ENCODE measurements around the gene MS4A2. TPM values are rescaled to one million over a fixed set of nuclear protein-coding genes. Genes with fewer than 3 reads are reported as not detected.
"Not testable (repeated sequence)": the region's sequence is repeated elsewhere in the genome, so short reads cannot be mapped to it uniquely, and the experiment has no call there.

MS4A2 gene
- under 1 TPM in 1 of 3 donors, not detected in 2; 0.12 TPM for polyA plus RNA-seq (ENCODE audit: insufficient read length in 3 of 3)
- long read RNA-seq, donor 1: 0 reads
- long read RNA-seq, donor 2: 0 reads
- long read RNA-seq, donor 3: 0 reads
- long read RNA-seq, donor 4: 0 reads
- long read RNA-seq, donor 5: 0 reads
- long read RNA-seq, donor 6: 0 reads
- long read RNA-seq, donor 7: 0 reads
- long read RNA-seq, donor 8: 0 reads
- long read RNA-seq, donor 9: 0 reads
- long read RNA-seq, donor 10: 0 reads
- long read RNA-seq, donor 11: 0 reads
- long read RNA-seq, donor 12: 0 reads
- long read RNA-seq, donor 13: 0 reads
- long read RNA-seq, donor 14: 0 reads
- long read RNA-seq, donor 15: 0 reads
- long read RNA-seq, donor 16: 0 reads

DNA sequence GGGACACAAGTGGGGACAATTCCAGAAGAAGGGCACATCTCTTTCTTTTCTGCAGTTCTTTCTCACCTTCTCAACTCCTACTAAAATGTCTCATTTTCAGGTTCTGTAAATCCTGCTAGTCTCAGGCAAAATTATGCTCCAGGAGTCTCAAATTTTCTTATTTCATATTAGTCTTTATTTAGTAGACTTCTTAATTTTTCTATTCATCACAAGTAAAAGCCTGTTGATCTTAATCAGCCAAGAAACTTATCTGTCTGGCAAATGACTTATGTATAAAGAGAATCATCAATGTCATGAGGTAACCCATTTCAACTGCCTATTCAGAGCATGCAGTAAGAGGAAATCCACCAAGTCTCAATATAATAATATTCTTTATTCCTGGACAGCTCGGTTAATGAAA, at the start of gene MS4A2:
MS4A2 (plus strand) TSS at position 301 of the 400 bp plus-strand sequence. CDS start 102 bp downstream, outside the sequence.
- no peak for DNase-seq (ENCODE audit: extremely low read depth in 1 of 11, low read depth in 9 of 11, low spot score in 4 of 11)

DNA sequence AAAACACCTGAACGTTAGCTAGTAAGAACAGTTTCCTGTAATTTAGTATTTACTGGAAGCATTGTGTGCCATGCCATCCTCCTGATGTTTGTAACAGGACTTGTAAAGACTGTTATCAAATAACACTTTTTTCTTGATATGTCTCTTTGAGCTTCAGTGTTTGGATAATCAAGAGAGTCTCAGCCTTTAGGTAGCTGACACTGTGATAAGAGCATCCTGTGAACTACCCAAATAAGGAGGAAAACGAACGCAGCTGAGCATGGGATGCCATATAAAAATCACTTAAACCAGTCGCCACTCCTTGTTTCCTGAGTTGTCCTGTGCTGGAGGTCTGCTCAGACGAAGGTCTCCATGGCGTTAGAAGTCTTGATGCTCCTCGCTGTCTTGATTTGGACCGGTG, 48.4 kb upstream of the MS4A2 start, which contains the start of gene OOSP2:
OOSP2 (plus strand) TSS at position 301 of the 400 bp plus-strand sequence; CDS start at position 352, 51 bp downstream.
- no peak for DNase-seq (ENCODE audit: extremely low read depth in 1 of 11, low read depth in 9 of 11, low spot score in 4 of 11)

DNA sequence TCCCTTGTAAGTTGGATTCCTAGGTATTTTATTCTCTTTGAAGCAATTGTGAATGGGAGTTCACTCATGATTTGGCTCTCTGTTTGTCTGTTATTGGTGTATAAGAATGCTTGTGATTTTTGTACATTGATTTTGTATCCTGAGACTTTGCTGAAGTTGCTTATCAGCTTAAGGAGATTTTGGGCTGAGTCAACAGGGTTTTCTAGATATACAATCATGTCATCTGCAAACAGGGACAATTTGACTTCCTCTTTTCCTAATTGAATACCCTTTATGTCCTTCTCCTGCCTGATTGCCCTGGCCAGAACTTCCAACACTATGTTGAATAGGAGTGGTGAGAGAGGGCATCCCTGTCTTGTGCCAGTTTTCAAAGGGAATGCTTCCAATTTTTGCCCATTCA, 38.0 kb upstream of the MS4A2 start:
- DNase-seq (ENCODE audit: extremely low read depth in 1 of 11, low read depth in 9 of 11, low spot score in 4 of 11): not testable (repeated sequence)

DNA sequence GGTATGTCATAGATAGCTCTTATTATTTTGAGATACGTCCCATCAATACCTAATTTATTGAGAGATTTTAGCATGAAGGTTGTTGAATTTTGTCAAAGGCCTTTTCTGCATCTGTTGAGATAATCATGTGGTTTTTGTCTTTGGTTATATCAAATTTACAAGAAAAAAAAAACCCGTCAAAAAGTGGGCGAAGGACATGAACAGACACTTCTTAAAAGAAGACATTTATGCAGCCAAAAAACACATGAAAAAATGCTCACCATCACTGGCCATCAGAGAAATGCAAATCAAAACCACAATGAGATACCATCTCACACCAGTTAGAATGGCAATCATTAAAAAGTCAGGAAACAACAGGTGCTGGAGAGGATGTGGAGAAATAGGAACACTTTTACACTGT, 37.6 kb upstream of the MS4A2 start:
- not testable (repeated sequence) for DNase-seq (ENCODE audit: extremely low read depth in 1 of 11, low read depth in 9 of 11, low spot score in 4 of 11)

DNA sequence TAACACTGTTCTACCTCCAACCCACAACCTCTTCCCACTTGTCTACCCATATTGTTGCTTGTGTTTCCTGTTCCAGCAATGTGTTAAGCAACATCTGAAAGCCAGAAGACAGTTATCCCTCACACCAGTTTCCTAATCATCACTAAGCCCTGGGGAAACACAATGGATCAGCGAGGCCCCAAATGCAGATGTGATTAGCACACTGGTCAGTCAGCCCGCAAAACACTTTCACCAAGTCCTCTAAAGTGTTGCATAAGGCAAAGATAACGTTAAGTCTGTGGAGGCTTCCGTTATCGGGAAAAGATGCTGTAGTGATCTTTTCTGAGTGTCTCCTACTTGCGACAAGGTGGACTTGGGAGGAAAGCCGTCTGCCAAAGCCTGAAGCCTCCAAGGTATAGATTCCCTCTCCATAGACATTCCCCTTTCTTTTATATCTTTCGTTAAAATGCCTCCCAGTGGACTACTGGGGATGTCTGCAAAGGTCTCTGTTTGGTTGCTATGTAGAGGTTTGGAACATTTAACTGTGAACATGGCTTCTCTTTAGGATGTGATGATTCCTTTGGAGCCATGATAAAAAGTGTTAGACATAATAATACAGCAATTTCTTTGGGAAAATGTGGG, 32.0 kb upstream of the MS4A2 start, which contains the start of gene MS4A3:
MS4A3 (plus strand) TSS at position 317 of the 621 bp plus-strand sequence. CDS start 4,496 bp downstream, outside the sequence.
- DNase-seq (ENCODE audit: extremely low read depth in 1 of 11, low read depth in 9 of 11, low spot score in 4 of 11): no peak

DNA sequence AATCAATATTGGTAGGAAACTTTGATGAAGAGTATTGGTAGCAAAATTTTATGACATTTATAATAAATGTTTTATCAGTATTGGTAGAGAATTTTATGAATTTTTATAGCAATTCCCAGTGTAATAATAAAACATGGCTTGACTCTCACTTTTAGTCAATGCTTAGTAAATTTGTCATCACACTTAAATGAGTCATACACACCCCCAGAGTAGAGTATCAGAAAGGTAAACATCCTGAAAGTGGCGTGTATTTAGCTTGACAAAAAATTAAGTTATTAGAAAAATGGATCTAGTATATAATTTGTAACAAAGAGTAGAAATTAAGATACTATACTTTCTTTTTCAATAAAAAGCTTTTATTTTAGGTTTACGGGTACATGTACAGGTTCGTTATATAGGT, 29.4 kb upstream of the MS4A2 start:
- no peak for DNase-seq (ENCODE audit: extremely low read depth in 1 of 11, low read depth in 9 of 11, low spot score in 4 of 11)

DNA sequence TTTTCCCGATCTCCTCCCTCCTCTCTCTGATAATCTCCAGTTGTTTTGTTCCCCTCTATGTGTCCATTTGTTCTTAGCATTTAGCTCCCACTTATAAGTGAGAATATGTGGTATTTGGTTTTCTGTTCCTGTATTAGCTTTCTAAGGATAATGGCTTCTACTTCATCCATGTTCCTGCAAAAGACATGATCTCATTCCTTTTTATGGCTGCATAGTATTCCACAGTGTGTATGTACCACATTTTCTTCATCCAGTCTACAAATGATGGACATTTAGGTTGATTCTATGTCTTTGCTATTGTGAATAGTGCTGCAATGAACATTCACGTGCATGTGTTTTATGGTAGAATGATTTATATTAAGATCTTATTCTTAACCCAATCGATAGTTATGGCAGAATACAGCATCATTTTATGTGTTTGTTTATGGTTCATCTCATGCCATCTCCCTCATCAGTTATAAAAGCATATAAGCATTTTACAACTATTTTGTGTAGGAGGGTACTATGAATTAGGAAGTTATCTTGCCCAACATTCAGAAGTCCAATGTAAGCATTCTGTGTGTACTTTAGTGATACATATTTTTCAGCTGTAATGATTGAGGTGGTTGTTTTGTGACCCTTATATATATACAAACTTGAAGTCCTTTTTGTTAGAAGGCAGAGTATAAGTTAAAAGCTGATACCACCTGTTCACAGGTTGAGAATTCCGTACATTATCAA, 28.8 kb upstream of the MS4A2 start:
- no peak for DNase-seq (ENCODE audit: extremely low read depth in 1 of 11, low read depth in 9 of 11, low spot score in 4 of 11)

DNA sequence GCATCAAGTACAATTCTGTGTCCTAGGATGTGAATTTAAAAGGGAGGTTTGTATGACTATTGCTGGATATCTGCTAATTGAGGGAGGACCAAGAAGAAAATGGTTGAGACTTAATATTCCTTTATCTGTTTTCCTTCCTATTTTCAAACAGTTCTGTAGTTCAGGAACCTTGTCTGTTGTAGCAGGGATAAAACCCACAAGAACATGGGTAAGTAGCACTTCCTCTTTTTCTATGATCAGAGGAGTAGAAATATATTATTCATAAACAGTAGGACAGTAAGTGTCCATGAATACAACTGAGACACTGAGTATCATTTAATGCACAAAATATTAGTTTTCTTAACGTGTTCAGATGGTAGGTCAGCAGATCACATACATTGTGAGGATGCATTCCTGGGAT, 24.4 kb upstream of the MS4A2 start:
- DNase-seq (ENCODE audit: extremely low read depth in 1 of 11, low read depth in 9 of 11, low spot score in 4 of 11): no peak

DNA sequence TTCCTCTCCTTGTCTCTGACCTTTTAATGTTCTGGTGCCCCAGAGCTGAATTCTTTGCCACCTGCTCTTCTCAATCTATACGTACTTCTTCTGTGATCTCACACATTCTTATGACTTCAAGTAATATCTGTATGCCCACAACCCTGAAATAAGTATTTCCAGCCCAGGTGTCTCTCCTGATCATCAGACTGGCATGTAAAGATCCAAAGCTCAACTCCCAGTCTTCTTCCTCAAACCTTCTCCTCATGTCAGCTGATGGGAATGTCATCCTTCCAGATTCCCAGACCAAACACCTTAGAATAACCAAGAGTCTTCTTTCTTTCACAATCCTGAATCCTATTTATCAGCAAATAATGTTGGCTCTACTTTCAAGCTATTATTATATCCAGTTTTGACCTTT, 22.7 kb upstream of the MS4A2 start:
- no peak for DNase-seq (ENCODE audit: extremely low read depth in 1 of 11, low read depth in 9 of 11, low spot score in 4 of 11)

DNA sequence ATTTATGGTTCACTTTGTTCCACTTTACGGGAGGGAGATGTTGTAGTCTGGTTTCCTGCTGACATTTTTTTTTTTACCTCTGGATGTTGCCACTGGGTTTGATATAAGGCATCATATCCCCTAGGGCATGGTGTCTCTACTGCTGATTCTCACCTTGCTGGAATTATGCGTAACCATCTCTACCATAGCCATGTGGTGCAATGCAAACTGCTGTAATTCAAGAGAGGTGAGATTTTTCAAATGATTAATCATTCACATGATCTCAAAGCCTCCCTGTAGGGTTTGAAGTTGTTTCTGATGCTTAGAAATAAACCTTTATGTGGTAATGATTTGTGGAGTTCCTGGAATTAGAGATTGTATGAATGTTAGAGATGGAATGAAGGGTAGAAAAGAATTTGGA, 19.0 kb upstream of the MS4A2 start:
- DNase-seq (ENCODE audit: extremely low read depth in 1 of 11, low read depth in 9 of 11, low spot score in 4 of 11): no peak

DNA sequence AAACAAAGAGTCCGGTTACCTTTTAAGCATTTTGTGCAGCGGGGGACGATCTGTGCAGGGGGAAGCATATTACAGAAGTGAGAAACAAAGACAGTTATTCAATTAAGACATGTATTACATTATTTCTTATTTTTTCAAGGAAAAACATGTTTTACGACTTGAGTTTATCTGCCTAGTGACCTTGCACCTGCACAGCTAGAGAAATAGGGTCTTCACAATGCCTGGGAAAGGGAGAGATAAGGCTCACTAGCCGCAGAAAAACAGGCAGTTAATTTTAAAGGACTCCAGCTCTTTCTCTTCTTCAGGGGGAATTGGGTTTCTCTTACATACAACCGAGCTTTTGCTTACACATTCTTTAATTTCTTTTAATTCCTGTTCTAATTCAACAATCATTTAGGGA, 16.8 kb upstream of the MS4A2 start:
- not testable (repeated sequence) for DNase-seq (ENCODE audit: extremely low read depth in 1 of 11, low read depth in 9 of 11, low spot score in 4 of 11)

DNA sequence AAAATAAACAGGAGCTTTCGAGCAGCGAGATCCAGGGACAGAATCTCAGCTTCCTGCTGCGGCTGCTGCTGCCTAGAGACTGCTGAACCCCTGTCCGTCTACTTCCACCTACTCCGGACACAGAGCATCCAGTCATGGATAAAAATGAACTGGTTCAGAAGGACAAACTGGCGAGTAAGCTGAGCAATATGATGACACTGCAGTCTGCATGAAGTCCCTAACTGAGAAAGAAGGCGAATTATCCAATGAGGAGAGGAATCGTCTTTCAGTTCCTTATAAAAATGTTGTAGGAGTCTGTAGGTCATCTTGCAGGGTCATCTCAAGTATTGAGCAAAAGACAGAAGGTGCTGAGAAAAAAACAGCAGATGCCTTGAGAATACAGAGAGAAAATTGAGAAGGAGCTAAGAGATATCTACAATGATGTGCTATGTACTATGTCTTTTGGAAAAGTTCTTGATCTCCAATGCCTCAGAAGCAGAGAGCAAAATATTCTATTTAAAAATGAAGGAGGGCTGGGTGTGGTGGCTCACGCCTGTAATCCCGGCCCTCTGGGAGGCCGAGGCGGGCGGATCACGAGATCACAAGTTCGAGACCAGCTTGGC, 11.1 kb upstream of the MS4A2 start:
- DNase-seq (ENCODE audit: extremely low read depth in 1 of 11, low read depth in 9 of 11, low spot score in 4 of 11): no peak

DNA sequence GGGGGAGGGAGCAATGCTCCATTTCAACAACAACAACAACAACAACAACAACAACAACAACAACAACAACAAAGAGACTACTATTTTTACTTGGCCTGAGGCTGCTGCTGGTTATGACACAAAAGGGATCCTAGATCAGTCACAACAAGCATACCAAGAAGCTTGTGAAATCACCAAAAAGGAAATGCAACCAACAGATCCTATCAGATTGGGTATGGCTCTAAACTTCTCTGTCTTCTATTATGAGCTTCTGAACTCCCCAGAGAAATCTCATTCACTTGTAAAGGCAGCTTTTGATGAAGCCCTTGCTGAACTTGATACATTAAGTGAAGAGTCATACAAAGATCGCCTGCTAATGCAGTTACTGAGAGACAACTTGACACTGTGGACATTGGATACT, 10.5 kb upstream of the MS4A2 start:
- DNase-seq (ENCODE audit: extremely low read depth in 1 of 11, low read depth in 9 of 11, low spot score in 4 of 11): no peak

DNA sequence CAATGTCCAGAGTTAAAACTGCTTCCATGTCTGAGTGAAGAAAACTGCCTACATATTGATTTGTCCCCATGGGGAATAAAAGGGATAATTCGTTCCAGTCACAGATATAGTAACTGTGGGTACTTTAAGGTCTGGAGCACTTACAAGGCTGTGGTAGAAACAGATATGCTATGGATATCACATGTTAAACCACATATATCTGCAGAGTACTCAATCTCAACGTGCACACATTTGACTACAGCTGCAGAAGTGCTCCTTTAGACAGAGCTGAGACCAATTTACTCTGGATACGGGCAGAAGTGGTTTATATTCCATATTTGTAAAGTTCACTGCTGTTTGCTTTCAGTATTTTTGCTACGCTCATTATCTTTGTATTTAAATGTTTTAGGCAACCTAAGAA, 9.7 kb upstream of the MS4A2 start:
- DNase-seq (ENCODE audit: extremely low read depth in 1 of 11, low read depth in 9 of 11, low spot score in 4 of 11): no peak

DNA sequence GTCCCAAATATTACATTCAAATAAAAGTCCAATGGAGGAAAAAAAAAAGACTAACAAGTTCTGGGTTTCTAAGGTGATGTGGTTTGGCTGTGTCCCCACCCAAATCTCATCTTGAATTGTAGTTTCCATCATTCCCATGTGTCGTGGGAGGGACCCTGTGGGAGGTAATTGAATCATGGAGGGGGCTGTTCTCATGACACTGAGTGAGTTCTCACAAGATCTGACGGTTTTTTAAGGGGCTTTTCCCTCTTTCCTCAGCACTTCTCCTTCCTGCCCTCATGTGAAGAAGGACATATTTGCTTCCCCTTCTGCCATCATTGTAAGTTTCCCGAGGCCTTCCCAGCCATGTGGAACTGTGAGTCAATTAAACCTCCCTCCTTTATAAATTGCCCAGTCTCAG, 7.9 kb upstream of the MS4A2 start:
- DNase-seq (ENCODE audit: extremely low read depth in 1 of 11, low read depth in 9 of 11, low spot score in 4 of 11): no peak

DNA sequence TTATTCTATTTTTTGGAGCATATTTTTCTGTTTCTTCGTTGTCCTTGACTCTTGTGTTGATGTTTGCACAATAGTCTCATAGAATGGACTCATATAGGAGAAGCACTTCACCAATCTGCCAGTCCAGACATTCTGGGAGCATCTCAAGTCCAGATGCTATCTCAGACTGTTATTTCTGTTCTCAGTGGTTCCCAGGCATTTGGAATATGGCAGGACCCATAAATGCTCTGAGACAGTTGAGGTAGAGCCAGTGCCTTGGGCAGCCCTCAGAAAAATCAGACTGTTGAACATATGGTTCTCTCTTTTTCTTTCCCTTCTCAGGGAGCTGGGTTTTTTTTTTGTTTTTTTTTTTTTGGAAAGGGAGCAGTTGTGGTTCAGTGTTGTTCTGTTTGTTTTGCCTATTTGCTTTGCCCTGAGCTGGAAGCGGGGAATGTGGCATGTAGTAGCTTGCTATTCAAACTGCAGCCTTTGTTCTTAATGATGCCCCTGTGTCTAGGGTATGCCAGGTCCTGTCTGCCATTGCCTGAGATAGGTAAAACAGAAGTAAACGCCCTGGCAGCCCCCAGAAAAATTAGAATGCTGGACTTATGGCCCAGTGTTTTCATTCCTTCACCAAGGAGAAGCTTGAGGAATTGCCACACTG, 3.7 kb upstream of the MS4A2 start:
- no peak for DNase-seq (ENCODE audit: extremely low read depth in 1 of 11, low read depth in 9 of 11, low spot score in 4 of 11)

DNA sequence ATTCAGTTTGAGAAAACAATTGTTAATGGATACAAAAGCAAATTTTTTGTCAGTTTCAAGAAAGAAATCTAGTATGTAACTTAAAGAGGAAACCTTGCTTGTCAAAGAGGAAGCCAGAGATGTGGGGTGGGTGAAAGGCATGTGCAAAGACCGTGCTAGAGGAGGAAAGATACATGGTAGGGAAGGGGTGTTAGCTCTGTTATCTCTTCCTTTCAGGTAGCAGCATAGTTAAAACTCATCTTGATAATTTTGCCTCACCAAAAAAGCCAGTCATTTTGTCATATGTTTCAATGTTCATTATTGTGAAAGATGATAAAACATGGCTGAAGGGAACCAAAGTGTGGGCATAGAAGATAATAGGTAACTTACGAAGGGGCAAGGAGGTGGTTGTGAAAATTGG, 2.6 kb upstream of the MS4A2 start:
- no peak for DNase-seq (ENCODE audit: extremely low read depth in 1 of 11, low read depth in 9 of 11, low spot score in 4 of 11)

DNA sequence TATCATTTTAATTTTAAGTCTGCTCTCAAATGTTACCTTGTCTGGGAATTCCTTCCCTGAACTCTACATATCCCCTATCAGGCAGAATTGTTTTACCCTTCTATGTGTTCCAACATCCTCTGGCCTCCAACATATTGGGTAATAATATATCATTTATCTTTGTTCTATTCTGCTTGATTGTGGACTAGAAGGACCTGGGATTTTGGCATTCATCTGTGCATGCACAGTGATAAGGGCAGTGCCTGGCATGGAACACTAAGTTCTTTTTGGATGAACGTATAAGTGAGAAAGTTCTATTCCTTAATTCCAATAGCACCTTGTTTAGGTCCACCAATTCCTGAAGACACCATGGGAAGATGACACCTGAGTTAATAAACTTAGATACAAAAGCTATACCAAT, 1.2 kb upstream of the MS4A2 start:
- DNase-seq (ENCODE audit: extremely low read depth in 1 of 11, low read depth in 9 of 11, low spot score in 4 of 11): no peak

DNA sequence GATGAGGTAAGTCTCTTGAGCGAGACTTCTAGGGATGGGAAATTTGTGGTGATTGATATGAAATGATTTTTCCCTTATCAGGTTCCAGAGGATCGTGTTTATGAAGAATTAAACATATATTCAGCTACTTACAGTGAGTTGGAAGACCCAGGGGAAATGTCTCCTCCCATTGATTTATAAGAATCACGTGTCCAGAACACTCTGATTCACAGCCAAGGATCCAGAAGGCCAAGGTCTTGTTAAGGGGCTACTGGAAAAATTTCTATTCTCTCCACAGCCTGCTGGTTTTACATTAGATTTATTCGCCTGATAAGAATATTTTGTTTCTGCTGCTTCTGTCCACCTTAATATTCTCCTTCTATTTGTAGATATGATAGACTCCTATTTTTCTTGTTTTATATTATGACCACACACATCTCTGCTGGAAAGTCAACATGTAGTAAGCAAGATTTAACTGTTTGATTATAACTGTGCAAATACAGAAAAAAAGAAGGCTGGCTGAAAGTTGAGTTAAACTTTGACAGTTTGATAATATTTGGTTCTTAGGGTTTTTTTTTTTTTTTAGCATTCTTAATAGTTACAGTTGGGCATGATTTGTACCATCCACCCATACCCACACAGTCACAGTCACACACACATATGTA, 7.1 kb downstream of the MS4A2 start:
- no peak for DNase-seq (ENCODE audit: extremely low read depth in 1 of 11, low read depth in 9 of 11, low spot score in 4 of 11)
